ENCODE measurements around the gene CROCC2. TPM values are rescaled to one million over a fixed set of nuclear protein-coding genes. Genes with fewer than 3 reads are reported as not detected.

The CROCC2 gene
- total and polyA plus RNA-seq, 2 of the 13 experiments (the other 11 are each of a cell fraction or from before 2014, with no cell fraction given): not detected

DNA sequence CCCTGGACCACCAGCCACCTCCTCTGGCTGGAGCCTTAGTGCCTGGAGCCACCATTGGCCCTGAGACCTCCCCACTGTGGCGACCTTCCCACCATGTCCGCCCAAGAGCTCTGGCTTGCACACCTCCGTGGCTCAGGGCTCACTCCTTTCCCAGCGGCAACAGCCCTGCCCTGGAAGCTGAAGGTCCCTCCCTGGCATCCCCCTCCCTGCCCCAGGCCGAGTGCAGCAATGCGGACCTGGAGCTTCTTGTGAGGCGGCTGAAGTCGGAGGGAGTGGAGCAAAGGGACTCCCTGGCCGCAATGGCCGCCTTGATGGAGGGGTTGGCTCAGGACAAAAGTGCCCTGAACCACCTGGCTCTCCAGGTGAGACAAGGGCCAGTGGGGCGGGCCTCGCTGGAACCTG is 28.6 kb downstream of the CROCC2 start:
- Histone ChIP-seq H3K27ac (ENCODE audit: extremely low read length, insufficient read depth, low read length) (no peak overlapping the region), H3K4me3 (replicated peaks in 1 of 3; ENCODE audit: insufficient read depth in 1 of 3, low read depth in 2 of 3, low read length in 3 of 3) (no peak overlapping the region), H3K36me3 (replicated peaks in 1 of 2; ENCODE audit: control insufficient read depth in 1 of 2, insufficient read depth in 2 of 2, low read length in 2 of 2) (no peaks in the 10 kb centered on the region), H3K9ac (ENCODE audit: insufficient read depth, low read depth, low read length) (no peak overlapping the region), H4K20me1 (ENCODE audit: insufficient read depth, low read length) (no peaks in the 10 kb centered on the region), H3K27me3 (ENCODE audit: control insufficient read depth in 1 of 2, insufficient read depth in 2 of 2, low read length in 2 of 2) (peaks cover 17 to 74% of the 10 kb centered on the region in 2 experiments; a peak in 4 of 5 replicates), H3K9me3 (ENCODE audit: low read length) (no peaks in the 10 kb centered on the region; the same call in 1 of the 2 replicates), H2AFZ (ENCODE audit: low read length) (no peak overlapping the region), H3K4me1 (ENCODE audit: insufficient read depth, low read length) (no peaks in the 10 kb centered on the region), H3K79me2 (ENCODE audit: insufficient read depth, low read length) (no peaks in the 10 kb centered on the region), H3K4me2 (ENCODE audit: low read depth, low read length) (no peak overlapping the region)
- in situ Hi-C loops (cut with HindIII; ENCODE audit: extremely low pct_ligation_motif_present, low pct_unique_long_range_greater_than_20kb) (no loop called here), intact Hi-C loops (cut with micrococcal nuclease; ENCODE audit: unreplicated experiment) (no loop called here)
- ChIA-PET CTCF (ENCODE audit: low intra/inter-chr PET ratio, low total read pairs) (no interaction called here), POLR2A (no interaction called here)
- FAIRE-seq (no peak), ATAC-seq (no peak), DNase-seq (ENCODE audit: low spot score) (no peak)
- 36% methylated on average over 12 of the region's 12 CpGs for WGBS (ENCODE audit: low lambda C conversion rate)
- no TSS peak for BruUV-seq (replicated peaks)
- TF ChIP-seq SP140L (CRISPR knock-in tag; IDR thresholded peaks at IDR 0.05; ENCODE audit: borderline replicate concordance) (no peak), ZNF703 (CRISPR knock-in tag; IDR thresholded peaks at IDR 0.05; ENCODE audit: borderline replicate concordance) (no peak), SNAI1 (CRISPR knock-in tag; IDR thresholded peaks at IDR 0.05; ENCODE audit: borderline replicate concordance) (no peak), SMAD9 (CRISPR knock-in tag; IDR thresholded peaks at IDR 0.05) (no peak), ZNF549 (CRISPR knock-in tag; IDR thresholded peaks at IDR 0.05) (no peak), ZNF556 (CRISPR knock-in tag; IDR thresholded peaks at IDR 0.05; ENCODE audit: borderline replicate concordance) (no peak), PHF21A (CRISPR knock-in tag; IDR thresholded peaks at IDR 0.05) (no peak), ZNF264 (CRISPR knock-in tag; IDR thresholded peaks at IDR 0.05) (no peak), YY1 (IDR thresholded peaks at IDR 0.05; ENCODE audit: insufficient read depth, insufficient replicate concordance, low read depth, low read length) (no peak), SP2 (CRISPR knock-in tag; IDR thresholded peaks at IDR 0.05) (no peak), GATAD2A (CRISPR knock-in tag; IDR thresholded peaks at IDR 0.05) (no peak), ZNF468 (CRISPR knock-in tag; IDR thresholded peaks at IDR 0.05) (no peak), RXRB (CRISPR knock-in tag; IDR thresholded peaks at IDR 0.05; ENCODE audit: borderline replicate concordance) (no peak)
- TF ChIP-seq, protein P1, sequence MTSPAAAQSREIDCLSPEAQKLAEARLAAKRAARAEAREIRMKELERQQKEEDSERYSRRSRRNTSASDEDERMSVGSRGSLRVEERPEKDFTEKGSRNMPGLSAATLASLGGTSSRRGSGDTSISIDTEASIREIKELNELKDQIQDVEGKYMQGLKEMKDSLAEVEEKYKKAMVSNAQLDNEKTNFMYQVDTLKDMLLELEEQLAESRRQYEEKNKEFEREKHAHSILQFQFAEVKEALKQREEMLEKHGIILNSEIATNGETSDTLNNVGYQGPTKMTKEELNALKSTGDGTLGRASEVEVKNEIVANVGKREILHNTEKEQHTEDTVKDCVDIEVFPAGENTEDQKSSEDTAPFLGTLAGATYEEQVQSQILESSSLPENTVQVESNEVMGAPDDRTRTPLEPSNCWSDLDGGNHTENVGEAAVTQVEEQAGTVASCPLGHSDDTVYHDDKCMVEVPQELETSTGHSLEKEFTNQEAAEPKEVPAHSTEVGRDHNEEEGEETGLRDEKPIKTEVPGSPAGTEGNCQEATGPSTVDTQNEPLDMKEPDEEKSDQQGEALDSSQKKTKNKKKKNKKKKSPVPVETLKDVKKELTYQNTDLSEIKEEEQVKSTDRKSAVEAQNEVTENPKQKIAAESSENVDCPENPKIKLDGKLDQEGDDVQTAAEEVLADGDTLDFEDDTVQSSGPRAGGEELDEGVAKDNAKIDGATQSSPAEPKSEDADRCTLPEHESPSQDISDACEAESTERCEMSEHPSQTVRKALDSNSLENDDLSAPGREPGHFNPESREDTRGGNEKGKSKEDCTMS (CRISPR knock-in tag; conservative IDR thresholded peaks at IDR 0.05): no peak
- TF ChIP-seq, protein P2, sequence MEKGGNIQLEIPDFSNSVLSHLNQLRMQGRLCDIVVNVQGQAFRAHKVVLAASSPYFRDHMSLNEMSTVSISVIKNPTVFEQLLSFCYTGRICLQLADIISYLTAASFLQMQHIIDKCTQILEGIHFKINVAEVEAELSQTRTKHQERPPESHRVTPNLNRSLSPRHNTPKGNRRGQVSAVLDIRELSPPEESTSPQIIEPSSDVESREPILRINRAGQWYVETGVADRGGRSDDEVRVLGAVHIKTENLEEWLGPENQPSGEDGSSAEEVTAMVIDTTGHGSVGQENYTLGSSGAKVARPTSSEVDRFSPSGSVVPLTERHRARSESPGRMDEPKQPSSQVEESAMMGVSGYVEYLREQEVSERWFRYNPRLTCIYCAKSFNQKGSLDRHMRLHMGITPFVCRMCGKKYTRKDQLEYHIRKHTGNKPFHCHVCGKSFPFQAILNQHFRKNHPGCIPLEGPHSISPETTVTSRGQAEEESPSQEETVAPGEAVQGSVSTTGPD (CRISPR knock-in tag; IDR thresholded peaks at IDR 0.05): no peak
- TF ChIP-seq, protein P3, sequence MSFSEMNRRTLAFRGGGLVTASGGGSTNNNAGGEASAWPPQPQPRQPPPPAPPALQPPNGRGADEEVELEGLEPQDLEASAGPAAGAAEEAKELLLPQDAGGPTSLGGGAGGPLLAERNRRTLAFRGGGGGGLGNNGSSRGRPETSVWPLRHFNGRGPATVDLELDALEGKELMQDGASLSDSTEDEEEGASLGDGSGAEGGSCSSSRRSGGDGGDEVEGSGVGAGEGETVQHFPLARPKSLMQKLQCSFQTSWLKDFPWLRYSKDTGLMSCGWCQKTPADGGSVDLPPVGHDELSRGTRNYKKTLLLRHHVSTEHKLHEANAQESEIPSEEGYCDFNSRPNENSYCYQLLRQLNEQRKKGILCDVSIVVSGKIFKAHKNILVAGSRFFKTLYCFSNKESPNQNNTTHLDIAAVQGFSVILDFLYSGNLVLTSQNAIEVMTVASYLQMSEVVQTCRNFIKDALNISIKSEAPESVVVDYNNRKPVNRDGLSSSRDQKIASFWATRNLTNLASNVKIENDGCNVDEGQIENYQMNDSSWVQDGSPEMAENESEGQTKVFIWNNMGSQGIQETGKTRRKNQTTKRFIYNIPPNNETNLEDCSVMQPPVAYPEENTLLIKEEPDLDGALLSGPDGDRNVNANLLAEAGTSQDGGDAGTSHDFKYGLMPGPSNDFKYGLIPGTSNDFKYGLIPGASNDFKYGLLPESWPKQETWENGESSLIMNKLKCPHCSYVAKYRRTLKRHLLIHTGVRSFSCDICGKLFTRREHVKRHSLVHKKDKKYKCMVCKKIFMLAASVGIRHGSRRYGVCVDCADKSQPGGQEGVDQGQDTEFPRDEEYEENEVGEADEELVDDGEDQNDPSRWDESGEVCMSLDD (CRISPR knock-in tag; IDR thresholded peaks at IDR 0.05; ENCODE audit: borderline replicate concordance): no peak

Data from HepG2 (cell line).